Erythroblast (primary cell): ENCODE measurements around the gene EVA1C.
"Not testable (repeated sequence)": the region's sequence is repeated elsewhere in the genome, so short reads cannot be mapped to it uniquely, and the experiment has no call there.

Experiments used
- DNase-seq, 2 experiments: peaks; one replicate each; lab custom pipeline; 2025; lab: John Stamatoyannopoulos, UW
- GATA1 ChIP-seq: IDR thresholded peaks from 2 replicates; pipeline ENCODE4 v1.6.1; 2011; ENCODE audit warnings: low read depth, mild to moderate bottlenecking, control low read depth, low read length, moderate library complexity
- POLR2A ChIP-seq: IDR thresholded peaks from 2 replicates; pipeline ENCODE4 v1.6.1; 2011; ENCODE audit warnings: mild to moderate bottlenecking, low read length

EVA1C gene

GRCh38 chr21:32452641-32453040 lies 40.1 kb downstream of the EVA1C start:
- no peak for DNase-seq
- no peak for TF ChIP-seq GATA1
- no peak for TF ChIP-seq POLR2A

GRCh38 chr21:32455548-32455947 lies 43.0 kb downstream of the EVA1C start:
- DNase-seq: no peak
- TF ChIP-seq GATA1 (no peak), POLR2A (no peak)

GRCh38 chr21:32456497-32456918 lies 44.0 kb downstream of the EVA1C start:
- TF ChIP-seq GATA1: no peak
- TF ChIP-seq POLR2A: no peak
- DNase-seq: no peak

GRCh38 chr21:32457360-32457840 lies 44.9 kb downstream of the EVA1C start:
- peak; percentile 18 to 35 for DNase-seq
- TF ChIP-seq GATA1 (no peak), POLR2A (no peak)

GRCh38 chr21:32457962-32458361 lies 45.5 kb downstream of the EVA1C start:
- TF ChIP-seq POLR2A: no peak
- TF ChIP-seq GATA1: no peak
- no peak for DNase-seq

- no peak for TF ChIP-seq POLR2A
- no peak for DNase-seq
These were observed 47.5 kb downstream of the EVA1C start for GRCh38 chr21:32459972-32460371.

GRCh38 chr21:32461503-32461902 lies 49.0 kb downstream of the EVA1C start:
- TF ChIP-seq POLR2A (no peak), GATA1 (no peak)
- DNase-seq: no peak

GRCh38 chr21:32462564-32462963 lies 50.1 kb downstream of the EVA1C start:
- not testable (repeated sequence) for DNase-seq

- DNase-seq: no peak
- no peak for TF ChIP-seq GATA1
These were observed 50.9 kb downstream of the EVA1C start for GRCh38 chr21:32463367-32463766.

- DNase-seq: no peak
- no peak for TF ChIP-seq GATA1
- no peak for TF ChIP-seq POLR2A
These were observed 51.4 kb downstream of the EVA1C start for GRCh38 chr21:32463889-32464300.

- no peak for TF ChIP-seq POLR2A
- no peak for TF ChIP-seq GATA1
- DNase-seq: no peak
These were observed 54.8 kb downstream of the EVA1C start for GRCh38 chr21:32467291-32467690.

GRCh38 chr21:32468681-32469111 lies 56.2 kb downstream of the EVA1C start:
- TF ChIP-seq GATA1 (peak; percentile 62), POLR2A (no peak)
- DNase-seq: peak; percentile 79 to 90

GRCh38 chr21:32469628-32470027 lies 57.1 kb downstream of the EVA1C start:
- no peak for DNase-seq
- TF ChIP-seq POLR2A: no peak
- TF ChIP-seq GATA1: no peak

- TF ChIP-seq GATA1 (no peak), POLR2A (no peak)
- no peak for DNase-seq
These were observed 57.7 kb downstream of the EVA1C start for GRCh38 chr21:32470206-32470605.

GRCh38 chr21:32472890-32473765 lies 60.6 kb downstream of the EVA1C start:
- no peak for DNase-seq
- TF ChIP-seq GATA1: no peak
- TF ChIP-seq POLR2A: no peak
